Measurements from ENCODE around the gene GAL3ST1. TPM values are rescaled to one million over a fixed set of nuclear protein-coding genes. Genes with fewer than 3 reads are reported as not detected.

GAL3ST1 gene
- polyA plus RNA-seq, 1 donor from 2014 or later: 1.6 TPM

GRCh38 chr22:30600921-30601320, 26.5 kb upstream of the GAL3ST1 start:
- Histone ChIP-seq H3K36me3 (ENCODE audit: insufficient read depth, low read length) (no peaks in the 10 kb centered on the region), H3K9ac (ENCODE audit: low read length) (peak overlapping the region; percentile 2), H3K4me3 (ENCODE audit: low read length) (no peak overlapping the region), H3K4me2 (ENCODE audit: low read length) (no peak overlapping the region), H2AFZ (ENCODE audit: low read depth, low read length) (no peak overlapping the region), H4K20me1 (ENCODE audit: insufficient read depth) (no peaks in the 10 kb centered on the region), H3F3A (ENCODE audit: insufficient read depth, low read length, poor library complexity, severe bottlenecking) (no peaks in the 10 kb centered on the region), H3K27me3 (ENCODE audit: insufficient read depth, low read depth, low read length) (no peaks in the 10 kb centered on the region), H3K79me2 (replicated peaks; ENCODE audit: insufficient read depth, low read length) (no peaks in the 10 kb centered on the region), H3K9me3 (ENCODE audit: low read length) (no peaks in the 10 kb centered on the region), H3K9me2 (ENCODE audit: insufficient read depth, low read length) (no peaks in the 10 kb centered on the region), H3K27ac (ENCODE audit: low read length) (peak overlapping the region; percentile 40)
- TF ChIP-seq EP300 (conservative IDR thresholded peaks at IDR 0.05; ENCODE audit: poor library complexity, severe bottlenecking) (peak; percentile 45), POLR2AphosphoS5 (IDR thresholded peaks at IDR 0.05) (no peak)

- H3K4me2 ChIP-seq (ENCODE audit: low read length): no peak overlapping the region
- H3K36me3 ChIP-seq (ENCODE audit: insufficient read depth, low read length): no peaks in the 10 kb centered on the region
- H3K9ac ChIP-seq (ENCODE audit: low read length): no peak overlapping the region
- no peak overlapping the region for H3K27ac ChIP-seq (ENCODE audit: low read length)
- H3K79me2 ChIP-seq (replicated peaks; ENCODE audit: insufficient read depth, low read length): no peaks in the 10 kb centered on the region
- H3K4me3 ChIP-seq (ENCODE audit: low read length): no peak overlapping the region
- TF ChIP-seq RAD21 (conservative IDR thresholded peaks at IDR 0.05) (no peak), EZH2 (IDR thresholded peaks at IDR 0.05; ENCODE audit: borderline replicate concordance, insufficient read depth, low read length, poor library complexity, severe bottlenecking) (no peak), MXI1 (conservative IDR thresholded peaks at IDR 0.05; ENCODE audit: poor library complexity, severe bottlenecking) (no peak), POLR2AphosphoS5 (IDR thresholded peaks at IDR 0.05) (no peak), TAF1 (IDR thresholded peaks at IDR 0.05; ENCODE audit: low read depth) (no peak), EP300 (conservative IDR thresholded peaks at IDR 0.05; ENCODE audit: poor library complexity, severe bottlenecking) (no peak), SMC3 (conservative IDR thresholded peaks at IDR 0.05; ENCODE audit: poor library complexity) (no peak)
- TF ChIP-seq, protein P1, sequence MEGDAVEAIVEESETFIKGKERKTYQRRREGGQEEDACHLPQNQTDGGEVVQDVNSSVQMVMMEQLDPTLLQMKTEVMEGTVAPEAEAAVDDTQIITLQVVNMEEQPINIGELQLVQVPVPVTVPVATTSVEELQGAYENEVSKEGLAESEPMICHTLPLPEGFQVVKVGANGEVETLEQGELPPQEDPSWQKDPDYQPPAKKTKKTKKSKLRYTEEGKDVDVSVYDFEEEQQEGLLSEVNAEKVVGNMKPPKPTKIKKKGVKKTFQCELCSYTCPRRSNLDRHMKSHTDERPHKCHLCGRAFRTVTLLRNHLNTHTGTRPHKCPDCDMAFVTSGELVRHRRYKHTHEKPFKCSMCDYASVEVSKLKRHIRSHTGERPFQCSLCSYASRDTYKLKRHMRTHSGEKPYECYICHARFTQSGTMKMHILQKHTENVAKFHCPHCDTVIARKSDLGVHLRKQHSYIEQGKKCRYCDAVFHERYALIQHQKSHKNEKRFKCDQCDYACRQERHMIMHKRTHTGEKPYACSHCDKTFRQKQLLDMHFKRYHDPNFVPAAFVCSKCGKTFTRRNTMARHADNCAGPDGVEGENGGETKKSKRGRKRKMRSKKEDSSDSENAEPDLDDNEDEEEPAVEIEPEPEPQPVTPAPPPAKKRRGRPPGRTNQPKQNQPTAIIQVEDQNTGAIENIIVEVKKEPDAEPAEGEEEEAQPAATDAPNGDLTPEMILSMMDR (IDR thresholded peaks at IDR 0.05; ENCODE audit: poor library complexity, severe bottlenecking): no peak
- TF ChIP-seq, protein P2, sequence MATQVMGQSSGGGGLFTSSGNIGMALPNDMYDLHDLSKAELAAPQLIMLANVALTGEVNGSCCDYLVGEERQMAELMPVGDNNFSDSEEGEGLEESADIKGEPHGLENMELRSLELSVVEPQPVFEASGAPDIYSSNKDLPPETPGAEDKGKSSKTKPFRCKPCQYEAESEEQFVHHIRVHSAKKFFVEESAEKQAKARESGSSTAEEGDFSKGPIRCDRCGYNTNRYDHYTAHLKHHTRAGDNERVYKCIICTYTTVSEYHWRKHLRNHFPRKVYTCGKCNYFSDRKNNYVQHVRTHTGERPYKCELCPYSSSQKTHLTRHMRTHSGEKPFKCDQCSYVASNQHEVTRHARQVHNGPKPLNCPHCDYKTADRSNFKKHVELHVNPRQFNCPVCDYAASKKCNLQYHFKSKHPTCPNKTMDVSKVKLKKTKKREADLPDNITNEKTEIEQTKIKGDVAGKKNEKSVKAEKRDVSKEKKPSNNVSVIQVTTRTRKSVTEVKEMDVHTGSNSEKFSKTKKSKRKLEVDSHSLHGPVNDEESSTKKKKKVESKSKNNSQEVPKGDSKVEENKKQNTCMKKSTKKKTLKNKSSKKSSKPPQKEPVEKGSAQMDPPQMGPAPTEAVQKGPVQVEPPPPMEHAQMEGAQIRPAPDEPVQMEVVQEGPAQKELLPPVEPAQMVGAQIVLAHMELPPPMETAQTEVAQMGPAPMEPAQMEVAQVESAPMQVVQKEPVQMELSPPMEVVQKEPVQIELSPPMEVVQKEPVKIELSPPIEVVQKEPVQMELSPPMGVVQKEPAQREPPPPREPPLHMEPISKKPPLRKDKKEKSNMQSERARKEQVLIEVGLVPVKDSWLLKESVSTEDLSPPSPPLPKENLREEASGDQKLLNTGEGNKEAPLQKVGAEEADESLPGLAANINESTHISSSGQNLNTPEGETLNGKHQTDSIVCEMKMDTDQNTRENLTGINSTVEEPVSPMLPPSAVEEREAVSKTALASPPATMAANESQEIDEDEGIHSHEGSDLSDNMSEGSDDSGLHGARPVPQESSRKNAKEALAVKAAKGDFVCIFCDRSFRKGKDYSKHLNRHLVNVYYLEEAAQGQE (IDR thresholded peaks at IDR 0.05; ENCODE audit: borderline replicate concordance): no peak
- no peak overlapping the region for H2AFZ ChIP-seq (ENCODE audit: low read depth, low read length)
- H3K9me2 ChIP-seq (ENCODE audit: insufficient read depth, low read length): no peaks in the 10 kb centered on the region
- no peaks in the 10 kb centered on the region for H4K20me1 ChIP-seq (ENCODE audit: insufficient read depth)
- no peaks in the 10 kb centered on the region for H3F3A ChIP-seq (ENCODE audit: insufficient read depth, low read length, poor library complexity, severe bottlenecking)
- H3K9me3 ChIP-seq (ENCODE audit: low read length): no peaks in the 10 kb centered on the region
- H3K27me3 ChIP-seq (ENCODE audit: insufficient read depth, low read depth, low read length): no peaks in the 10 kb centered on the region
These were observed 24.5 kb upstream of the GAL3ST1 start for GRCh38 chr22:30598986-30599385.

- Histone ChIP-seq H2AFZ (ENCODE audit: low read depth, low read length) (no peak overlapping the region), H3K9ac (ENCODE audit: low read length) (no peak overlapping the region), H3K27ac (ENCODE audit: low read length) (no peak overlapping the region), H3K9me2 (ENCODE audit: insufficient read depth, low read length) (no peaks in the 10 kb centered on the region), H3K4me3 (ENCODE audit: low read length) (no peak overlapping the region), H4K20me1 (ENCODE audit: insufficient read depth) (no peaks in the 10 kb centered on the region), H3K79me2 (replicated peaks; ENCODE audit: insufficient read depth, low read length) (no peaks in the 10 kb centered on the region), H3K27me3 (ENCODE audit: insufficient read depth, low read depth, low read length) (no peaks in the 10 kb centered on the region), H3K4me2 (ENCODE audit: low read length) (no peak overlapping the region), H3K9me3 (ENCODE audit: low read length) (no peaks in the 10 kb centered on the region), H3K36me3 (ENCODE audit: insufficient read depth, low read length) (no peaks in the 10 kb centered on the region), H3F3A (ENCODE audit: insufficient read depth, low read length, poor library complexity, severe bottlenecking) (no peaks in the 10 kb centered on the region)
- TF ChIP-seq MXI1 (conservative IDR thresholded peaks at IDR 0.05; ENCODE audit: poor library complexity, severe bottlenecking) (no peak), EP300 (conservative IDR thresholded peaks at IDR 0.05; ENCODE audit: poor library complexity, severe bottlenecking) (no peak), RAD21 (conservative IDR thresholded peaks at IDR 0.05) (no peak), TAF1 (IDR thresholded peaks at IDR 0.05; ENCODE audit: low read depth) (no peak), POLR2AphosphoS5 (IDR thresholded peaks at IDR 0.05) (no peak)
- TF ChIP-seq, protein P1 (IDR thresholded peaks at IDR 0.05; ENCODE audit: poor library complexity, severe bottlenecking): no peak
These were observed 22.4 kb upstream of the GAL3ST1 start for GRCh38 chr22:30596886-30597285.

Data from neural cell (in vitro differentiated cells).